ENCODE measurements around the gene LEMD3. TPM values are rescaled to one million over a fixed set of nuclear protein-coding genes. Genes with fewer than 3 reads are reported as not detected.

Gene LEMD3
- total RNA-seq, 1 experiment from 2014 or later, result 22.0 TPM

- no peak for DNase-seq (ENCODE audit: low read depth)
Observed at GRCh38 chr12:65205886-65206285, 36.5 kb downstream of the LEMD3 start.

GRCh38 chr12:65208125-65208524, 38.7 kb downstream of the LEMD3 start:
- DNase-seq (ENCODE audit: low read depth), result no peak

GRCh38 chr12:65208964-65209654, 39.7 kb downstream of the LEMD3 start:
- no peak for DNase-seq (ENCODE audit: low read depth)

- DNase-seq (ENCODE audit: low read depth), result no peak
Observed at GRCh38 chr12:65209655-65210043, 40.3 kb downstream of the LEMD3 start.

- DNase-seq (ENCODE audit: low read depth), result no peak
Observed at GRCh38 chr12:65217086-65217485, 47.7 kb downstream of the LEMD3 start.

GRCh38 chr12:65220761-65221160, 51.4 kb downstream of the LEMD3 start:
- DNase-seq (ENCODE audit: low read depth), result no peak

- peak; percentile 90 for DNase-seq (ENCODE audit: low read depth)
Observed at GRCh38 chr12:65229441-65229840, 60.1 kb downstream of the LEMD3 start.

GRCh38 chr12:65232476-65233077, 63.2 kb downstream of the LEMD3 start:
- peak; percentile 36 for DNase-seq (ENCODE audit: low read depth)

- DNase-seq (ENCODE audit: low read depth), result no peak
Observed at GRCh38 chr12:65237153-65237552, 67.8 kb downstream of the LEMD3 start.

- no peak for DNase-seq (ENCODE audit: low read depth)
Observed at GRCh38 chr12:65238609-65239008, 69.2 kb downstream of the LEMD3 start.

GRCh38 chr12:65248656-65249633, 79.6 kb downstream of the LEMD3 start:
- no peak for DNase-seq (ENCODE audit: low read depth)

- no peak for DNase-seq (ENCODE audit: low read depth)
Observed at GRCh38 chr12:65252515-65252914, 83.1 kb downstream of the LEMD3 start.

- DNase-seq (ENCODE audit: low read depth), result no peak
Observed at GRCh38 chr12:65257986-65258385, 88.6 kb downstream of the LEMD3 start.

GRCh38 chr12:65259501-65259900, 90.1 kb downstream of the LEMD3 start:
- DNase-seq (ENCODE audit: low read depth), result no peak

GRCh38 chr12:65263777-65264176, 94.4 kb downstream of the LEMD3 start:
- no peak for DNase-seq (ENCODE audit: low read depth)

GRCh38 chr12:65266408-65266807, 97.0 kb downstream of the LEMD3 start:
- no peak for DNase-seq (ENCODE audit: low read depth)

GRCh38 chr12:65269603-65270002, 100.2 kb downstream of the LEMD3 start:
- peak; percentile 9 for DNase-seq (ENCODE audit: low read depth)

GRCh38 chr12:65274602-65275272, 105.4 kb downstream of the LEMD3 start:
- no peak for DNase-seq (ENCODE audit: low read depth)

- no peak for DNase-seq (ENCODE audit: low read depth)
Observed at GRCh38 chr12:65275627-65276026, 106.2 kb downstream of the LEMD3 start.

GRCh38 chr12:65276916-65277530, 107.6 kb downstream of the LEMD3 start:
- DNase-seq (ENCODE audit: low read depth), result no peak

- DNase-seq (ENCODE audit: low read depth), result no peak
Observed at GRCh38 chr12:65277994-65278575, 108.7 kb downstream of the LEMD3 start.
